HG03097 (cell line): ENCODE results near the gene GBP2.

Source experiments
- ATAC-seq: cut with Tn5 transposase; IDR thresholded peaks from one replicate; pipeline ENCODE4 v1.9.1; 2021; ENCODE audit not compliant: unreplicated experiment, low FRiP score

Gene GBP2

DNA sequence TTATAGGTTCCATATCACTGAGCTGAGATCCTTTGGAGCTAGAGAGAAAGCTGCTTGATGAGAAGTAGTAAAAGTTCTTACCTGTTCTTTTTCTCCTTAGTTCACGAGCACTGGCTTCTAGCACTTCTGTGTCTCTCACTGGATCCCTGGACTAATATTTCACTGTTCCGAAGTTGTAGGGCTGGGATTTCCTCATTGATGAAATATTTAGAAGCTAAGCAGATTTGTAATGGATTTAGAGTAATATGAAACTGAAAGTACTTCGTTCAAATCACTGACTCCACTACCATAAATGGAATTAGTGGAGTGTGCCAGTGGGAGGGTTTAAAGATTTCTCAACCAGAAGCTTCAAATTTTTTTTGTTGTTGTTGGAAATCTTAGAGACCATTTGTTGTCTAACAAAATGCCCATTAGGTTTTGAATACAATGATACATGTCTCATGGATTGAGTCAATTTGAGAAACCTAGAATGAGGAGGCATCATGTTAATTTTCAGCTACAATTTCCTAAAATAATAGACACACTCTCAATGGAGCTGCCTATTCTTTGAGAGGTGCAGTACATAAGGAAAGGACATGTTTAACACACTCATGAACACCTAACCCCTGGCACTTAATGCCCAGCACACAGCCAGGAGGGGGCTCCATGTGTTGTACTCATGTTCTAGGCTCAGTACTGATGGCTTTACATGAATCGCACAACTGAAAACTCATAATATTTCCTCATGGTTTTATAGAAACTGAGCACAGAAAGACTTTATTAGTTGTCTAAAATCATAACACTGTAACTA is 60.6 kb downstream of the GBP2 start, which contains the start of gene GBP1:
TSS of gene GBP1 (minus strand) at position 130 of the 790 bp plus-strand sequence. CDS start 1,974 bp downstream, outside the sequence.
- ATAC-seq, result peak; percentile 47

DNA sequence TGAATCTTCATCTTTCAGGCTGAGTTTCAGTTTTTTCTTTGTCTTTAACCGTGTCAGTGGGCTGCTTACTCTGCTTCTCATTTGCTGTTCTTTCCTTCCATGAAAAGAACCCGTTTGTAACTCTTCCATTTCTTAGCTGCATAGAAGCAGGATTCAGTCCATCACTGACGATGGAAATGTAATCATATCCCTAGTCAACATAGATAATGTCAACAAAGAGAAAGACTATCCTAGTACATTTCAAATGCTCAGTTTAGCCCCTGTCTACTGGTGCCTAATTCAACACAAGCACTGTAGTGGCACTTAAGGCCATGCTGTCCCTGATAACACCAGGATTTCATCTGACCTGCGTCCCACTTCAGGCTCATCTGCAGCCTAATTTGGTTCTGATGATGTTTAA is 61.3 kb downstream of the GBP2 start:
- peak; percentile 33 for ATAC-seq

GRCh38 chr1:89063094-89063493 is 62.8 kb downstream of the GBP2 start:
- ATAC-seq, result no peak

- ATAC-seq, result no peak
Observed at GRCh38 chr1:89060091-89060490, 65.8 kb downstream of the GBP2 start.
